ENCODE data around the gene CLDN19. TPM values are rescaled to one million over a fixed set of nuclear protein-coding genes. Genes with fewer than 3 reads are reported as not detected.
A peak's percentile ranks its signal among the peaks of the same experiment; 100 is the strongest.

CLDN19 gene
- total RNA-seq, 1 experiment from 2014 or later: not detected

GRCh38 chr1:42748461-42749410 is 8.7 kb upstream of the CLDN19 start:
- Histone ChIP-seq H3K4me1 (ENCODE audit: insufficient read depth, low read length, poor library complexity, severe bottlenecking) (no peaks in the 10 kb centered on the region), H3K9me3 (ENCODE audit: low read depth, low read length, poor library complexity, severe bottlenecking) (no peaks in the 10 kb centered on the region), H3K4me3 (ENCODE audit: low read depth, low read length, poor library complexity, severe bottlenecking) (no peak overlapping the region), H3K27ac (ENCODE audit: low read depth, low read length, poor library complexity, severe bottlenecking) (no peak overlapping the region), H3K36me3 (ENCODE audit: insufficient read depth, low read length, poor library complexity, severe bottlenecking) (peaks cover 54% of the 10 kb centered on the region), H3K27me3 (replicated peaks; ENCODE audit: insufficient read depth, low read depth, low read length, poor library complexity) (no peaks in the 10 kb centered on the region)
- CTCF ChIA-PET: interaction anchor here (1.0 kb wide), 1 partner anchor 171 kb away, joined by 4 read pairs; no protein-coding TSS in a partner anchor
- no peak for TF ChIP-seq EZH2 (IDR thresholded peaks at IDR 0.05; ENCODE audit: borderline replicate concordance, low read depth, low read length, poor library complexity, severe bottlenecking)
- no peak for TF ChIP-seq CTCF (conservative IDR thresholded peaks at IDR 0.05; ENCODE audit: low read depth, low read length)
- POLR2A ChIA-PET (ENCODE audit: low non-redundant PET): no interaction called here
- intact Hi-C loops (cut with micrococcal nuclease; ENCODE audit: unreplicated experiment): loop anchor here (10.0 kb wide), 1 partner anchor 404 kb away; no protein-coding TSS in a partner anchor
- DNase-seq (ENCODE audit: low spot score): no peak
- no TSS peak for BruUV-seq (replicated peaks)

- TF ChIP-seq EZH2 (IDR thresholded peaks at IDR 0.05; ENCODE audit: borderline replicate concordance, low read depth, low read length, poor library complexity, severe bottlenecking) (no peak), CTCF (conservative IDR thresholded peaks at IDR 0.05; ENCODE audit: low read depth, low read length) (no peak)
- POLR2A ChIA-PET (ENCODE audit: low non-redundant PET): no interaction called here
- Histone ChIP-seq H3K27ac (ENCODE audit: low read depth, low read length, poor library complexity, severe bottlenecking) (no peak overlapping the region), H3K36me3 (ENCODE audit: insufficient read depth, low read length, poor library complexity, severe bottlenecking) (peaks cover 50% of the 10 kb centered on the region), H3K4me3 (ENCODE audit: low read depth, low read length, poor library complexity, severe bottlenecking) (no peak overlapping the region), H3K27me3 (replicated peaks; ENCODE audit: insufficient read depth, low read depth, low read length, poor library complexity) (no peaks in the 10 kb centered on the region), H3K4me1 (ENCODE audit: insufficient read depth, low read length, poor library complexity, severe bottlenecking) (no peaks in the 10 kb centered on the region), H3K9me3 (ENCODE audit: low read depth, low read length, poor library complexity, severe bottlenecking) (no peaks in the 10 kb centered on the region)
- DNase-seq (ENCODE audit: low spot score): no peak
- intact Hi-C loops (cut with micrococcal nuclease; ENCODE audit: unreplicated experiment): loop anchor here (10.0 kb wide), 1 partner anchor 403 kb away; no protein-coding TSS in a partner anchor
- CTCF ChIA-PET: interaction anchor here (1.0 kb wide), 1 partner anchor 170 kb away, joined by 4 read pairs; no protein-coding TSS in a partner anchor
- BruUV-seq (replicated peaks): no TSS peak
Measured at GRCh38 chr1:42748021-42748420, 8.0 kb upstream of the CLDN19 start.

GRCh38 chr1:42747125-42747524 is 7.1 kb upstream of the CLDN19 start:
- BruUV-seq (replicated peaks): no TSS peak
- Histone ChIP-seq H3K36me3 (ENCODE audit: insufficient read depth, low read length, poor library complexity, severe bottlenecking) (peaks cover 41% of the 10 kb centered on the region), H3K9me3 (ENCODE audit: low read depth, low read length, poor library complexity, severe bottlenecking) (no peaks in the 10 kb centered on the region), H3K4me3 (ENCODE audit: low read depth, low read length, poor library complexity, severe bottlenecking) (no peak overlapping the region), H3K27ac (ENCODE audit: low read depth, low read length, poor library complexity, severe bottlenecking) (no peak overlapping the region), H3K27me3 (replicated peaks; ENCODE audit: insufficient read depth, low read depth, low read length, poor library complexity) (no peaks in the 10 kb centered on the region), H3K4me1 (ENCODE audit: insufficient read depth, low read length, poor library complexity, severe bottlenecking) (no peaks in the 10 kb centered on the region)
- ChIA-PET POLR2A (ENCODE audit: low non-redundant PET) (no interaction called here), CTCF (interaction anchor here (1.4 kb wide), 1 partner anchor 169 kb away, joined by 6 read pairs; no protein-coding TSS in a partner anchor)
- TF ChIP-seq CTCF (conservative IDR thresholded peaks at IDR 0.05; ENCODE audit: low read depth, low read length) (peak; percentile 76), EZH2 (IDR thresholded peaks at IDR 0.05; ENCODE audit: borderline replicate concordance, low read depth, low read length, poor library complexity, severe bottlenecking) (no peak)
- peak; percentile 61 for DNase-seq (ENCODE audit: low spot score)
- intact Hi-C loops (cut with micrococcal nuclease; ENCODE audit: unreplicated experiment): loop anchor here (1.0 to 10.0 kb wide), 2 partner anchors 169 to 402 kb away; no protein-coding TSS in a partner anchor
